Muscle layer of duodenum (tissue), 2 donors: ENCODE results near the gene DUS2.
"Not testable (repeated sequence)": the region's sequence is repeated elsewhere in the genome, so short reads cannot be mapped to it uniquely, and the experiment has no call there.

Source experiments
- H3K27ac ChIP-seq: one replicate; pipeline ENCODE4 v1.7.0; 2013; ENCODE audit warnings: mild to moderate bottlenecking, low read length
- H3K27me3 ChIP-seq: one replicate; pipeline ENCODE4 v1.7.0; 2013; ENCODE audit warnings: low read depth, mild to moderate bottlenecking, control low read depth, low read length
- H3K36me3 ChIP-seq, 2 donors: one replicate each; pipeline ENCODE4 v1.7.0; 2013; ENCODE audit warnings: low read length in 2 of 2, control low read depth in 1 of 2, mild to moderate bottlenecking in 1 of 2; ENCODE audit not compliant: insufficient read depth in 2 of 2, control insufficient read depth in 1 of 2
- H3K4me1 ChIP-seq, 2 donors: one replicate each; pipeline ENCODE4 v1.7.0; 2013; ENCODE audit warnings: low read length in 2 of 2, mild to moderate bottlenecking in 2 of 2, control low read depth in 1 of 2, moderate library complexity in 1 of 2; ENCODE audit not compliant: insufficient read depth in 2 of 2, control insufficient read depth in 1 of 2
- H3K4me3 ChIP-seq, 2 donors: one replicate each; pipeline ENCODE4 v1.7.0; 2013; ENCODE audit warnings: low read length in 2 of 2, low read depth in 1 of 2, mild to moderate bottlenecking in 1 of 2
- H3K9me3 ChIP-seq, 2 donors: one replicate each; pipeline ENCODE4 v1.7.0; 2013; ENCODE audit warnings: low read length in 2 of 2, control low read depth in 1 of 2, mild to moderate bottlenecking in 1 of 2; ENCODE audit not compliant: control insufficient read depth in 1 of 2
- donor health status: healthy.

DUS2 gene

GRCh38 chr16:68028996-68029395, 5.9 kb downstream of the DUS2 start:
- H3K27ac ChIP-seq = no peak overlapping the region
- no peaks in the 10 kb centered on the region for H3K27me3 ChIP-seq
- H3K36me3 ChIP-seq = peaks cover 0 to 13% of the 10 kb centered on the region in 2 donors
- H3K9me3 ChIP-seq = no peaks in the 10 kb centered on the region
- peaks cover 0 to 4% of the 10 kb centered on the region in 2 donors for H3K4me1 ChIP-seq
- H3K4me3 ChIP-seq = no peak overlapping the region

DNA sequence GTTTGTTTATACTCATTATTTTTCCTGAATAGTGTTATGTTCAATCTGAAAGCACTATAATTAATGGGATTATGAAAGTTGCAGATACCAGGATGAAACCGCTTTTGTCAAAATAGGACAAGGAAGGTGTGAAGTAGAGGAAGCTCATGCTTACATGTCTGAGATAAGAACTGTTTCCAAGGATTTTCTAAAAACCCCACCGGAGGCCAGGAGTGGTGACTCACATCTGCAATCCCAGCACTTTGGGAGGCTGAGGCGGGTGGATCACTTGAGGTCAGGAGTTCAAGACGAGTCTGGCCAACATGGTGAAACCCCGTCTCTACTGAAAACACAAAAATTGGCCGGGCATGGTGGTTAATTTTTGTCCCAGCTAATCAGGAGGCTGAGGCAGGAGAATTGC, 7.0 kb downstream of the DUS2 start:
- H3K9me3 ChIP-seq, H3K4me3 ChIP-seq, H3K4me1 ChIP-seq, H3K27me3 ChIP-seq, H3K27ac ChIP-seq: not testable (repeated sequence)
- H3K36me3 ChIP-seq = peaks cover 0 to 13% of the 10 kb centered on the region in 2 donors

GRCh38 chr16:68031951-68032350, 8.9 kb downstream of the DUS2 start:
- H3K36me3 ChIP-seq = peaks cover 0 to 9% of the 10 kb centered on the region in 2 donors
- no peaks in the 10 kb centered on the region for H3K27me3 ChIP-seq
- no peak overlapping the region for H3K27ac ChIP-seq
- no peak overlapping the region for H3K4me3 ChIP-seq
- no peaks in the 10 kb centered on the region for H3K4me1 ChIP-seq
- no peaks in the 10 kb centered on the region for H3K9me3 ChIP-seq

DNA sequence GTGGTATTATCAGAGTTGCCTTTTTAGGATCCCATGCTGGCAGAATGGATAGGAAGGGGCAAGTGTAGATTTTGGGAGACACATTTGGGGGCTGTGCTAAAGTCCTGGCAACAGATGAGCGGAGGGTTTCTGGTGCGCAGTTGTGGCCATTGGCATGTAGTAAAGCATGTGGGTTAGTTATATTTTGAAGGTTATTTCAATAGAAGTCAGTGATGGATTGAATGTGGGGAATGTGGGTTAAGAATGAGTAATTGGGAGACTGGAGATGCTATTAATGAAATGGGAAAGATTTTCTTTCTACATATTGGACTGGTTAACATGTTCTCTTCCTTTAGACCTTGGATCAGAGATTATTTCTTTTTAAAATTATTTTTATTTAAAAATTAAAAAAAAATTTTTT, 10.0 kb downstream of the DUS2 start:
- Histone ChIP-seq H3K27me3 (no peaks in the 10 kb centered on the region), H3K4me1 (no peaks in the 10 kb centered on the region), H3K9me3 (no peaks in the 10 kb centered on the region), H3K36me3 (no peaks in the 10 kb centered on the region), H3K27ac (no peak overlapping the region), H3K4me3 (no peak overlapping the region)

DNA sequence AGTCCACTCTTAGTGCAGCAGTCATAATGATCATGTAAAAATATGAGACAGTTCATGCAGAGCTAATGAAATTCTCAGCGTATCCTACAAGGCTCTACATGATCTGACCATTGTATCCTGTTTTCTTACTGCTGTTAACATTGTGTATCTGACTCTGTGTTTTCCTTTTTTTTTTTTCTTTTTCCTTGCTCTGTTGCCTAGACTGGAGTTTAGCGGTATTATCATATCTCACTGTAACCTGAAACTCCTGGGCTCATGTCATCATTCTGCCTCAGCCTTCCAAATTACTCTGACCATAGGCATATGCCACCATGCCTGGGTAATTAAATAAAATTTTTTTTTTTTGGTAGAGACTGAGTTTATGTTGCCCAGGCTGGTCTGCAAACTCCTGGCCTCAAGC, 12.1 kb downstream of the DUS2 start:
- no peaks in the 10 kb centered on the region for H3K36me3 ChIP-seq
- no peak overlapping the region for H3K27ac ChIP-seq
- no peaks in the 10 kb centered on the region for H3K27me3 ChIP-seq
- H3K4me3 ChIP-seq = no peak overlapping the region
- H3K9me3 ChIP-seq = no peaks in the 10 kb centered on the region
- H3K4me1 ChIP-seq = no peaks in the 10 kb centered on the region

DNA sequence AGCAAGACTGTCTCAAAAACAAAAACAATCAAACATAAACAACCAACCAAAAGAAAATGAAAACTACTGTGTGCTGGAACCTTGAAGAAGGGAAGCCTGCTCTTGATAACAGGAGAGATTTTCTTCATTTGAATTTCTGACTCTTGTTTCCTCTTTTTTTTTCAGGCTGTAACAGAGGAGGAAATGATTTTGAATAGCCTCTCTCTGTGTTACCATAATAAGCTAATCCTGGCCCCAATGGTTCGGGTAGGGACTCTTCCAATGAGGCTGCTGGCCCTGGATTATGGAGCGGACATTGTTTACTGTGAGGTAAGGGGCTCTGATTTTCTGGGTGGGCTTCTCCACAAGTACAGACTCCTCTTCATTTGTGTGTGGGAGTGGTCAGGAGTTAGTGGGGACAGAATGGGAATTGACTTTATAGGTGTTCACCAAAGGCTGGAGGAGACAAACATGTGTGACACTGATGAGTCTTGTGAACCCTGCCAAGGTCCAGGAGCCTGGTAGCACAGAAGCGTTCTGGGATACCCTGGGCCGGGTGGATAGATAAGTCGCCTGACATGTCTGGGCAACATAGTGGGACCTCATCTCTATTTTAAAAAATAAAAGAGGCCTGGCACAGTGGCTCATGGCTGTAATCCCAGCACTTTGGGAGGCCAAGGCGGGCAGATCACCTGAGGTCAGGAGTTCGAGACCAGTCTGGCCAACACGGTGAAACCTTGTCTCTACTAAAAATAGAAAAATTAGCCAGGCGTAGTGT, 14.9 kb downstream of the DUS2 start:
- no peaks in the 10 kb centered on the region for H3K27me3 ChIP-seq
- peaks cover 0 to 4% of the 10 kb centered on the region in 2 donors for H3K36me3 ChIP-seq
- H3K9me3 ChIP-seq = no peaks in the 10 kb centered on the region
- peak overlapping the region in 1 of 2 donors; percentile 21 for H3K4me3 ChIP-seq
- H3K27ac ChIP-seq = peak overlapping the region; percentile 51
- H3K4me1 ChIP-seq = no peaks in the 10 kb centered on the region

GRCh38 chr16:68040506-68041288, 17.6 kb downstream of the DUS2 start:
- H3K4me1 ChIP-seq = no peaks in the 10 kb centered on the region
- no peak overlapping the region for H3K27ac ChIP-seq

DNA sequence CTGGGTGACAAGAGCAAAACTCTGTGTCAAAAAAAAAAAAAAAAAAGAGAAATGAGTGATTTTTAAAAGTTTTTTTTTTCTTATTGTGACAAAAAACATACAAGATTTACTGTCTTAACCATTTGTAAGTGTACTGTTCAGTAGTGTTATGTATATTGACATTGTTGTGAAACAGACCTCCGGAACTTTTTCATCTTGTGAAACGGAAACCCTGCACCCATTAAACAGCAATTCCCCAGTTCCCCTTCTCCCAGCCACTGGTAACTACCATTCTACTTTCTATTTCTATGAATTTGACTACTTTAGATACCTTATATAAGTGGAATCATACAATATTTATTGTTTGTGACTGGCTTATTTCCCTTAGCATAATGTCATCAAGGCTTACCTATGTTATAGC, 18.7 kb downstream of the DUS2 start:
- Histone ChIP-seq H3K36me3 (peaks cover 0 to 4% of the 10 kb centered on the region in 2 donors), H3K27me3 (no peaks in the 10 kb centered on the region), H3K4me1 (no peaks in the 10 kb centered on the region), H3K27ac (no peak overlapping the region), H3K4me3 (no peak overlapping the region), H3K9me3 (no peaks in the 10 kb centered on the region)

More at GRCh38 chr16:68040506-68041288, 17.6 kb downstream of the DUS2 start:
- Histone ChIP-seq H3K9me3 (no peaks in the 10 kb centered on the region), H3K36me3 (peaks cover 0 to 4% of the 10 kb centered on the region in 2 donors), H3K27me3 (no peaks in the 10 kb centered on the region), H3K4me3 (no peak overlapping the region)

DNA sequence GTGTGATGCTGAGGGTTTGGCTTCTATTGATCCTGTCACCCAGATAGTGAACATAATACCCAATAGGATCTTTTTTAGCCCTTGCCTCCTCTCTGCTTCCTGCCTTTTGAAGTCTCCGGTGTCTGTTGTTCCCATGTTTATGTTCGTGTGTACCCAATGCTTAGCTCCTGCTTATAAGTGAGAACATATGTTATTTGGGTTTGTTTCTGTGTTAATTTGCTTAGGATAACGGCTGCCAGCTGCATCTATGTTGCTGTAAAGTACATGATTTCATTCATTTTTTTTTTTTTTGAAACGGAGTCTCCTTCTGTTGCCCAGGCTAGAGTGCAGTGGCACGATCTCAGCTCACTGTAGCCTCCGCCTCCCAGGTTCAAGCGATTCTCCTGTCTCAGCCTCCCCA, 23.0 kb downstream of the DUS2 start:
- Histone ChIP-seq H3K27ac (no peak overlapping the region), H3K36me3 (peaks cover 7 to 20% of the 10 kb centered on the region in 2 donors), H3K4me3 (no peak overlapping the region), H3K9me3 (no peaks in the 10 kb centered on the region), H3K4me1 (no peaks in the 10 kb centered on the region), H3K27me3 (no peaks in the 10 kb centered on the region)

DNA sequence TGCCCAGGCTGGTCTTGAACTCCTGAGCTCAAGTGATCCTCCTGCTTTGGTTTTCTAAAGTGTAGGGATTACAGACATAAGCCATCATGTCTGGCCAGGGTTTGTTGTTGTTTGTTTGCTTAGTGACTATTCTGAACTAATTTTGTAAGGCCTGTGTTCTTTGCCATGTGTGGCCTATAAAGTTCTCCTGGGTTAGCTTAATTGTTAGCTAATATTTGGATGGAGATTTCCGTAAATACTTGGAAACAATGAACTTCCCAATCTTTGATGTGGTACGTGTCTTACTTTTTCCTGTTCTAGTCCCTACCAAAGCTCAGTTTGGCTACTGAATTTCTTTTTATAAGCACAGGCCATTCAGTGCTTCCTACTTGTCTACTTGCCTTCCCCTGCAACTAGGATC, 24.9 kb downstream of the DUS2 start:
- Histone ChIP-seq H3K27me3 (no peaks in the 10 kb centered on the region), H3K36me3 (peaks cover 7 to 27% of the 10 kb centered on the region in 2 donors), H3K4me3 (no peak overlapping the region), H3K27ac (no peak overlapping the region), H3K9me3 (no peaks in the 10 kb centered on the region), H3K4me1 (no peaks in the 10 kb centered on the region)

DNA sequence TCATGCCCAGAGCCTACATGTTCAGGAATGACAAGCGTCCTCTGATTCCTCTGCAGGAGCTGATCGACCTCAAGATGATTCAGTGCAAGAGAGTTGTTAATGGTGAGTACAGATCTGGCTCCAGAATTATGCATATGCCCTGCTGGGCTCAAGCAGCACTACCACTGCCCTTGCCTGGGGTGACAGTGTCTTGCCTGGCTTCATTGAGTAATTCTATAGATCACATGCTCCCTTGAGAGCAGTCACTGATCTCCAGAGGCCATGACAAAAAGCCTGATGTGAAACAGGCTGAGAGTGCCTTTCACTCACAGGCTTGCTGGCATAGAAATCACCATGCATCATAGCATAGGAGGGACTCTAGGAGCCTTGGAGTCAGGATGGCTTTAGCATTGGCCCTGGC, 26.4 kb downstream of the DUS2 start:
- H3K9me3 ChIP-seq = no peaks in the 10 kb centered on the region
- no peak overlapping the region for H3K4me3 ChIP-seq
- H3K27ac ChIP-seq = no peak overlapping the region
- H3K27me3 ChIP-seq = no peaks in the 10 kb centered on the region
- no peaks in the 10 kb centered on the region for H3K4me1 ChIP-seq
- H3K36me3 ChIP-seq = peaks cover 16 to 36% of the 10 kb centered on the region in 2 donors
